ENCODE results near the gene MRPS27.
A peak's percentile ranks its signal among the peaks of the same experiment; 100 is the strongest.

The MRPS27 gene

GRCh38 chr5:72205431-72206009, 114.5 kb downstream of the MRPS27 start:
- DNase-seq = no peak

GRCh38 chr5:72204946-72205345, 115.1 kb downstream of the MRPS27 start:
- no peak for DNase-seq

GRCh38 chr5:72203251-72203845, 116.7 kb downstream of the MRPS27 start:
- no peak for DNase-seq

GRCh38 chr5:72202331-72202825, 117.7 kb downstream of the MRPS27 start:
- no peak for DNase-seq

- no peak for DNase-seq
Measured at GRCh38 chr5:72199681-72200080, 120.4 kb downstream of the MRPS27 start.

GRCh38 chr5:72197393-72197792, 122.6 kb downstream of the MRPS27 start:
- DNase-seq = no peak

GRCh38 chr5:72195581-72195980, 124.5 kb downstream of the MRPS27 start:
- no peak for DNase-seq

GRCh38 chr5:72194846-72195245, 125.2 kb downstream of the MRPS27 start:
- no peak for DNase-seq

- no peak for DNase-seq
Measured at GRCh38 chr5:72191404-72191803, 128.6 kb downstream of the MRPS27 start.

GRCh38 chr5:72189146-72189545, 130.9 kb downstream of the MRPS27 start:
- DNase-seq = no peak

GRCh38 chr5:72188166-72188565, 131.9 kb downstream of the MRPS27 start:
- DNase-seq = no peak

- DNase-seq = no peak
Measured at GRCh38 chr5:72187388-72188075, 132.5 kb downstream of the MRPS27 start.

- DNase-seq = no peak
Measured at GRCh38 chr5:72185496-72186329, 134.3 kb downstream of the MRPS27 start.

- DNase-seq = no peak
Measured at GRCh38 chr5:72184408-72184807, 135.6 kb downstream of the MRPS27 start.

GRCh38 chr5:72183101-72183520, 136.9 kb downstream of the MRPS27 start:
- DNase-seq = no peak

GRCh38 chr5:72182686-72183085, 137.4 kb downstream of the MRPS27 start:
- peak in 2 of 56 donors; percentile 20 to 22 for DNase-seq

- peak in 1 of 56 donors; percentile 14 for DNase-seq
Measured at GRCh38 chr5:72180925-72181324, 139.1 kb downstream of the MRPS27 start.

GRCh38 chr5:72179816-72180440, 140.1 kb downstream of the MRPS27 start:
- peak in 26 of 56 donors; percentile 17 to 74 (median 52) for DNase-seq

- peak in 42 of 56 donors; percentile 17 to 79 (median 53) for DNase-seq
Measured at GRCh38 chr5:72179028-72179815, 140.8 kb downstream of the MRPS27 start.

- no peak for DNase-seq
Measured at GRCh38 chr5:72177538-72177937, 142.5 kb downstream of the MRPS27 start.

All from amygdala (tissue), 56 donors.